HG02610 (cell line): ENCODE results near the gene ING2.
"Not testable (repeated sequence)": the region's sequence is repeated elsewhere in the genome, so short reads cannot be mapped to it uniquely, and the experiment has no call there.

Experiments
- ATAC-seq: cut with Tn5 transposase; IDR thresholded peaks from one replicate; pipeline ENCODE4 v1.9.1; 2021; ENCODE audit warnings: mild to moderate bottlenecking, moderate library complexity; ENCODE audit not compliant: unreplicated experiment

ING2 gene

GRCh38 chr4:183544109-183544508, 39.3 kb downstream of the ING2 start:
- ATAC-seq = no peak

GRCh38 chr4:183546376-183546775, 41.5 kb downstream of the ING2 start:
- no peak for ATAC-seq

GRCh38 chr4:183548306-183548705, 43.4 kb downstream of the ING2 start:
- no peak for ATAC-seq

- no peak for ATAC-seq
Observed at GRCh38 chr4:183550345-183551093, 45.7 kb downstream of the ING2 start.

- ATAC-seq = no peak
Observed at GRCh38 chr4:183552274-183553146, 47.7 kb downstream of the ING2 start.

GRCh38 chr4:183553147-183553478, 48.3 kb downstream of the ING2 start:
- ATAC-seq = not testable (repeated sequence)

GRCh38 chr4:183553601-183554345, 48.9 kb downstream of the ING2 start:
- ATAC-seq = no peak

GRCh38 chr4:183554346-183554686, 49.5 kb downstream of the ING2 start:
- no peak for ATAC-seq

- ATAC-seq = no peak
Observed at GRCh38 chr4:183554878-183555585, 50.2 kb downstream of the ING2 start.

- ATAC-seq = no peak
Observed at GRCh38 chr4:183556947-183557346, 52.1 kb downstream of the ING2 start.

- no peak for ATAC-seq
Observed at GRCh38 chr4:183557611-183558010, 52.8 kb downstream of the ING2 start.

GRCh38 chr4:183558873-183559272, 54.0 kb downstream of the ING2 start:
- ATAC-seq = no peak

- ATAC-seq = no peak
Observed at GRCh38 chr4:183561905-183562304, 57.0 kb downstream of the ING2 start.
